Spleen (tissue), 7 donors: ENCODE results near the gene TMEM214.
A peak's percentile ranks its signal among the peaks of the same experiment; 100 is the strongest.

Experiments used
- CTCF ChIP-seq, 11 experiments: fragments of 200-600 bp in 7 of 11; fragments of 450-650 bp in 4 of 11; sonication (generic) in 4 of 11; IDR thresholded peaks in 8 of 11; conservative IDR thresholded peaks in 3 of 11; 1 replicate in 7 of 11; 2 replicates in 4 of 11; pipeline versions ENCODE4 v1.4.0 to v1.8.0; 2016 to 2021; ENCODE audit warnings: antibody characterized with exemption in 11 of 11, inconsistent platforms in 4 of 11, mild to moderate bottlenecking in 1 of 11
- POLR2A ChIP-seq, 3 donors: fragments of 450-650 bp; IDR thresholded peaks; one replicate each; pipeline ENCODE4 v1.5.1; 2017; ENCODE audit warnings: antibody characterized with exemption in 3 of 3, mild to moderate bottlenecking in 1 of 3
- POLR2AphosphoS5 ChIP-seq, 3 donors: sonication (generic); formaldehyde crosslinking; IDR thresholded peaks; one replicate each; pipeline ENCODE4 v1.5.1; 2017; ENCODE audit warnings: antibody characterized with exemption in 3 of 3
- donor health status: DM: no; HTN: no; CAD: no; lungs with moderate emphysema.
- donor health status: DM: no; HTN: no; CAD: no.
- donor health status: DM: no; HTN: no; CAD: no.

- TF ChIP-seq CTCF (IDR thresholded peaks at IDR 0.05 in 8 of 11, conservative IDR thresholded peaks at IDR 0.05 in 3 of 11) (no peak), POLR2A (IDR thresholded peaks at IDR 0.05) (no peak), POLR2AphosphoS5 (IDR thresholded peaks at IDR 0.05) (peak; percentile 47 to 74 (median 50))
These were observed 26.5 kb downstream of the TMEM214 start for GRCh38 chr2:27059141-27059820.
